Glutamatergic neuron (in vitro differentiated cells): Measurements from ENCODE around the gene CST11. TPM values are rescaled to one million over a fixed set of nuclear protein-coding genes. Genes with fewer than 3 reads are reported as not detected.

ENCODE experiments used
- DNase-seq: peaks from one replicate; pipeline ENCODE4 v3.0.0; 2022
- H3K27ac Mint-ChIP-seq: one replicate; pipeline ENCODE4 v1.8.0; 2020; ENCODE audit warnings: mild to moderate bottlenecking, mixed read lengths, inconsistent platforms; ENCODE audit not compliant: unreplicated experiment
- H3K27me3 Mint-ChIP-seq: one replicate; pipeline ENCODE4 v1.8.0; 2020; ENCODE audit warnings: mild to moderate bottlenecking, moderate library complexity, mixed read lengths, inconsistent platforms; ENCODE audit not compliant: unreplicated experiment
- H3K36me3 Mint-ChIP-seq: one replicate; pipeline ENCODE4 v1.8.0; 2020; ENCODE audit warnings: mild to moderate bottlenecking, mixed read lengths, inconsistent platforms; ENCODE audit not compliant: unreplicated experiment
- H3K4me1 Mint-ChIP-seq: one replicate; pipeline ENCODE4 v1.8.0; 2020; ENCODE audit warnings: mild to moderate bottlenecking, low read depth, mixed read lengths, inconsistent platforms; ENCODE audit not compliant: unreplicated experiment
- H3K4me3 Mint-ChIP-seq: one replicate; pipeline ENCODE4 v1.8.0; 2020; ENCODE audit warnings: mild to moderate bottlenecking, mixed read lengths, inconsistent platforms; ENCODE audit not compliant: unreplicated experiment
- H3K9me3 Mint-ChIP-seq: one replicate; pipeline ENCODE4 v1.8.0; 2020; ENCODE audit warnings: mild to moderate bottlenecking, moderate library complexity, mixed read lengths, inconsistent platforms; ENCODE audit not compliant: unreplicated experiment
- CTCF ChIP-seq: fragments of 200-600 bp; sonication (generic); IDR thresholded peaks from one replicate; pipeline ENCODE4 v1.5.0; 2021; ENCODE audit not compliant: partially characterized antibody, unreplicated experiment
- total RNA-seq: library from RNA; stranded (reverse); fragmentation: NEBNext Ultra II Directional; extraction: Animal tissue kit (Norgen Biotek cat#: 25700); gene quantifications from one replicate; pipeline ENCODE4 v1.2.1, GENCODE V29; 2021; ENCODE audit not compliant: unreplicated experiment

CST11 gene
- total RNA-seq, 1 donor from 2014 or later: not detected

GRCh38 chr20:23448167-23448566, 4.5 kb downstream of the CST11 start:
- H3K4me1 Mint-ChIP-seq: no peaks in the 10 kb centered on the region
- DNase-seq: no peak
- no peak overlapping the region for H3K27ac Mint-ChIP-seq
- H3K36me3 Mint-ChIP-seq: no peaks in the 10 kb centered on the region
- H3K9me3 Mint-ChIP-seq: peaks cover 3% of the 10 kb centered on the region
- H3K27me3 Mint-ChIP-seq: peaks cover 7% of the 10 kb centered on the region
- TF ChIP-seq CTCF: no peak
- H3K4me3 Mint-ChIP-seq: no peak overlapping the region

DNA sequence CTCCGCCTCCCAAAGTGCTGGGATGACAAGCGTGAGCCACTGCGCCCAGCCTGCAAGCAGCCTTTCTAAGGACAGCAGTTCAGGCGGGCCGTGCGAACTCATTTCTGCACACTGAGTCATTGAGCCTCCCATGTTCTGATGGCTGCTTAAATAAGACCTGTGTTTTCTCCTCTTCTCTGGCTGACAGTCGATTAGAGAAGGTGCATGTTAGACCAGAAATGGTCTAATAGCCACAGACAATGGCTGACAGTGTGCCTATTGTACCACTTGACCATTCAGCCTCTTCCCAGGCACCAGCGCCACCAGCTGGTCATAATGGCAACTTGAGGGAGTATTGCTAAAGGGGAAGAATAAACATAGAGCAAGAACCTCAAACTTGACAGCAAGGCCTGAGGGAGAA, 6.2 kb downstream of the CST11 start:
- peaks cover 9% of the 10 kb centered on the region for H3K27me3 Mint-ChIP-seq
- peak; percentile 86 for DNase-seq

GRCh38 chr20:23445596-23446217, 7.0 kb downstream of the CST11 start:
- Mint-ChIP-seq H3K27me3 (peaks cover 6% of the 10 kb centered on the region), H3K4me3 (no peak overlapping the region), H3K9me3 (peaks cover 3% of the 10 kb centered on the region), H3K36me3 (no peaks in the 10 kb centered on the region), H3K4me1 (no peaks in the 10 kb centered on the region), H3K27ac (no peak overlapping the region)
- TF ChIP-seq CTCF: no peak
- no peak for DNase-seq

More for the DNA sequence above, 6.2 kb downstream of the CST11 start:
- peak; percentile 56 for TF ChIP-seq CTCF
- Mint-ChIP-seq H3K36me3 (no peaks in the 10 kb centered on the region), H3K4me3 (no peak overlapping the region), H3K27ac (no peak overlapping the region), H3K9me3 (peaks cover 3% of the 10 kb centered on the region), H3K4me1 (no peaks in the 10 kb centered on the region)

- DNase-seq: no peak
- Mint-ChIP-seq H3K9me3 (peaks cover 4% of the 10 kb centered on the region), H3K27ac (no peak overlapping the region), H3K4me1 (no peaks in the 10 kb centered on the region), H3K4me3 (no peak overlapping the region), H3K36me3 (no peaks in the 10 kb centered on the region), H3K27me3 (peaks cover 6% of the 10 kb centered on the region)
- no peak for TF ChIP-seq CTCF
These were observed 7.8 kb downstream of the CST11 start for GRCh38 chr20:23444859-23445258.

- TF ChIP-seq CTCF: no peak
- Mint-ChIP-seq H3K27me3 (peaks cover 4% of the 10 kb centered on the region), H3K4me1 (no peaks in the 10 kb centered on the region), H3K9me3 (peaks cover 6% of the 10 kb centered on the region), H3K4me3 (no peak overlapping the region), H3K27ac (no peak overlapping the region), H3K36me3 (no peaks in the 10 kb centered on the region)
- no peak for DNase-seq
These were observed 10.2 kb downstream of the CST11 start for GRCh38 chr20:23442436-23442835.
